Trophoblast cell (in vitro differentiated cells and primary cell): ENCODE data around the gene TMPRSS4.
A peak's percentile ranks its signal among the peaks of the same experiment; 100 is the strongest.

Source experiments
- DNase-seq, 2 donors: peaks; one replicate each; pipeline ENCODE4 v3.0.0-alpha.2; 2016
- H2AFZ ChIP-seq: 2 replicates; pipeline ENCODE4 v1.6.1; 2013; ENCODE audit warnings: low read length, moderate library complexity, mild to moderate bottlenecking; ENCODE audit not compliant: insufficient read depth, poor library complexity
- H2AK5ac ChIP-seq: 2 replicates; pipeline ENCODE4 v1.6.1; 2013; ENCODE audit warnings: mild to moderate bottlenecking, low read length
- H2BK120ac ChIP-seq: 2 replicates; pipeline ENCODE4 v1.6.1; 2013; ENCODE audit warnings: low read length, mild to moderate bottlenecking, moderate library complexity; ENCODE audit not compliant: insufficient read depth, poor library complexity
- H2BK12ac ChIP-seq: 2 replicates; pipeline ENCODE4 v1.6.1; 2013; ENCODE audit warnings: mild to moderate bottlenecking, low read length, moderate library complexity
- H2BK5ac ChIP-seq: 2 replicates; pipeline ENCODE4 v1.6.1; 2013; ENCODE audit warnings: low read length, low read depth, moderate library complexity, mild to moderate bottlenecking; ENCODE audit not compliant: poor library complexity
- H3K14ac ChIP-seq: 2 replicates; pipeline ENCODE4 v1.6.1; 2013; ENCODE audit warnings: mild to moderate bottlenecking, low read length
- H3K18ac ChIP-seq: 2 replicates; pipeline ENCODE4 v1.6.1; 2013; ENCODE audit warnings: mild to moderate bottlenecking, low read length
- H3K23ac ChIP-seq: 2 replicates; pipeline ENCODE4 v1.6.1; 2013; ENCODE audit warnings: low read length
- H3K27ac ChIP-seq: 2 replicates; pipeline ENCODE4 v1.5.1; 2013; ENCODE audit warnings: low read depth, mild to moderate bottlenecking, inconsistent platforms, low read length, moderate library complexity
- H3K27me3 ChIP-seq: 2 replicates; pipeline ENCODE4 v1.6.1; 2013; ENCODE audit warnings: inconsistent platforms, mild to moderate bottlenecking, low read length, moderate library complexity; ENCODE audit not compliant: insufficient read depth
- H3K36me3 ChIP-seq, 2 experiments: 1 replicate in 1 of 2; 2 replicates in 1 of 2; pipeline ENCODE4 v1.6.1; 2013; ENCODE audit warnings: low read length in 2 of 2, mild to moderate bottlenecking in 2 of 2, moderate library complexity in 1 of 2; ENCODE audit not compliant: insufficient read depth in 2 of 2, control insufficient read depth in 1 of 2
- H3K4ac ChIP-seq: 2 replicates; pipeline ENCODE4 v1.6.1; 2013; ENCODE audit warnings: low read depth, mild to moderate bottlenecking, low read length, moderate library complexity
- H3K4me1 ChIP-seq, 2 experiments: 1 replicate in 1 of 2; 2 replicates in 1 of 2; pipeline ENCODE4 v1.6.1; 2013; ENCODE audit warnings: low read length in 2 of 2, mild to moderate bottlenecking in 2 of 2, moderate library complexity in 1 of 2; ENCODE audit not compliant: insufficient read depth in 2 of 2, control insufficient read depth in 1 of 2
- H3K4me2 ChIP-seq: 2 replicates; pipeline ENCODE4 v1.6.1; 2013; ENCODE audit warnings: inconsistent platforms, mild to moderate bottlenecking, low read length, moderate library complexity
- H3K4me3 ChIP-seq: 2 replicates; pipeline ENCODE4 v1.5.1; 2013; ENCODE audit warnings: mild to moderate bottlenecking, low read depth, low read length, inconsistent platforms
- H3K79me1 ChIP-seq: one replicate; pipeline ENCODE4 v1.6.1; 2013; ENCODE audit warnings: low read length
- H3K79me2 ChIP-seq: 2 replicates; pipeline ENCODE4 v1.6.1; 2013; ENCODE audit warnings: low read length, mild to moderate bottlenecking; ENCODE audit not compliant: control insufficient read depth, insufficient read depth, poor library complexity
- H3K9ac ChIP-seq: 2 replicates; pipeline ENCODE4 v1.6.1; 2013; ENCODE audit warnings: mild to moderate bottlenecking, low read length
- H3K9me3 ChIP-seq: 2 replicates; pipeline ENCODE4 v1.6.1; 2013; ENCODE audit warnings: low read depth, mild to moderate bottlenecking, control low read depth, inconsistent platforms, low read length; ENCODE audit not compliant: insufficient read depth
- H4K12ac ChIP-seq: 2 replicates; pipeline ENCODE4 v1.6.1; 2013; ENCODE audit warnings: low read depth, mild to moderate bottlenecking, low read length, moderate library complexity
- H4K8ac ChIP-seq: 2 replicates; pipeline ENCODE4 v1.6.1; 2013; ENCODE audit warnings: low read depth, mild to moderate bottlenecking, low read length, moderate library complexity
- H4K91ac ChIP-seq: one replicate; pipeline ENCODE4 v1.6.1; 2013; ENCODE audit warnings: low read depth, mild to moderate bottlenecking, low read length, moderate library complexity
- WGBS: extraction: QIAGEN DNeasy Blood & Tissue Kit; methylation state at CpG from one replicate; pipeline ENCODE4 v1.1.7; 2013; ENCODE audit warnings: missing lambda C conversion rate; ENCODE audit not compliant: insufficient read length, insufficient coverage; ENCODE audit errors: extremely low coverage; 5-methylcytosine and 5-hydroxymethylcytosine counted together

TMPRSS4 gene

DNA sequence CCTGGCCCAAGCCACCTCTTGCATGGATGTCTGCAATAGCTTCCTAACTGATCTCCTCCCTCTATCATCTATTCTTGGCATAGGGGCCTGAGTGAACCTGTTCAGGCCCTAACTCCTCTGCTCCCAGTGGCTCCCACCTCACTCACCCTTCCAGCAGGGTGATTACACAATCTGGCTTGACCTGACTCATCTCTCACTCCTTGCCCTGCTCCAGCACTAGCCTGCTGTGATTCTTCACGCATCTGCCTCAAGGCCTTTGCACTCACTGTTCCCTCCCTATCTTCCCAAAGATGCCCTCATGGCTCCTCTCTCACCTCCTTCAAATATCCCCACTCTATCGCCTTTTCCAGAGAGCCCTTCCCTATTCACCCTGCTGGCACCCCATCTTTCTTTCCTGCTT is 65.2 kb downstream of the TMPRSS4 start:
- no peak overlapping the region for H2BK120ac ChIP-seq
- peaks cover 2% of the 10 kb centered on the region for H3K9me3 ChIP-seq
- no peak overlapping the region for H4K12ac ChIP-seq
- H3K79me1 ChIP-seq: no peaks in the 10 kb centered on the region
- no CpG with 5 or more reads among the region's 2 CpGs for WGBS
- no peak overlapping the region for H3K18ac ChIP-seq
- no peak overlapping the region for H4K91ac ChIP-seq
- no peak overlapping the region for H3K23ac ChIP-seq
- H3K14ac ChIP-seq: no peak overlapping the region
- H3K27ac ChIP-seq: no peak overlapping the region
- no peaks in the 10 kb centered on the region for H3K36me3 ChIP-seq
- H2BK12ac ChIP-seq: no peak overlapping the region
- peak; percentile 71 to 77 for DNase-seq
- H4K8ac ChIP-seq: no peak overlapping the region
- H3K9ac ChIP-seq: no peak overlapping the region
- H2AFZ ChIP-seq: no peak overlapping the region
- no peak overlapping the region for H3K4me2 ChIP-seq
- H3K27me3 ChIP-seq: peaks cover 7% of the 10 kb centered on the region
- no peak overlapping the region for H2BK5ac ChIP-seq
- no peak overlapping the region for H3K4ac ChIP-seq
- peaks cover 6 to 10% of the 10 kb centered on the region in 2 experiments for H3K4me1 ChIP-seq
- no peaks in the 10 kb centered on the region for H3K79me2 ChIP-seq
- no peak overlapping the region for H3K4me3 ChIP-seq
- no peak overlapping the region for H2AK5ac ChIP-seq

DNA sequence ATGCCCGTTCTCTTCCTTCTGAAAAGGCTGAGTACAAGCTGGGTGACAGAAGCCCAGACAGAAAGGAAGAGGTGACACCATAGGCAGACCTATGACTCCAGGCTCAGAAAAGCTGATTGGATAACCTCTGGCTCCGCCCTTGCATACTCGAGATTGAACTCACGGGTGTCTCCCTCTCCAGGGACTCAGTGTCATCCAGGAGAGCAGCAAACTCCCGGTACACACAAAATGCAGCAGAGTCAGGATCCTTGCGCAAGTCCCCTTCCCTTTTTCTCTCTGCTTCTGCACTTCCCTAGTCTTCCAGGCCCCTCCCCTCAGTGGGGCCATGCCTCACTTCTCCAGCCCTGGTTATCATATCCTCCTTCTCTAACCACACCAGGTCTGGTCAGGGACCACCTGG is 65.9 kb downstream of the TMPRSS4 start:
- Histone ChIP-seq H3K18ac (no peak overlapping the region), H3K79me1 (no peaks in the 10 kb centered on the region), H4K8ac (no peak overlapping the region), H3K27me3 (peaks cover 7% of the 10 kb centered on the region), H2BK120ac (no peak overlapping the region), H2AFZ (no peak overlapping the region), H3K36me3 (no peaks in the 10 kb centered on the region), H3K4me2 (no peak overlapping the region), H2AK5ac (no peak overlapping the region), H3K4me3 (no peak overlapping the region), H3K4ac (no peak overlapping the region), H3K79me2 (no peaks in the 10 kb centered on the region), H2BK12ac (no peak overlapping the region), H3K23ac (no peak overlapping the region), H3K9ac (no peak overlapping the region), H3K4me1 (peaks cover 6 to 10% of the 10 kb centered on the region in 2 experiments), H4K91ac (no peak overlapping the region), H4K12ac (no peak overlapping the region), H3K27ac (no peak overlapping the region), H3K14ac (no peak overlapping the region), H2BK5ac (no peak overlapping the region), H3K9me3 (peaks cover under 1% of the 10 kb centered on the region)
- DNase-seq: peak; percentile 42 to 46
- WGBS: no CpG with 5 or more reads among the region's 6 CpGs

DNA sequence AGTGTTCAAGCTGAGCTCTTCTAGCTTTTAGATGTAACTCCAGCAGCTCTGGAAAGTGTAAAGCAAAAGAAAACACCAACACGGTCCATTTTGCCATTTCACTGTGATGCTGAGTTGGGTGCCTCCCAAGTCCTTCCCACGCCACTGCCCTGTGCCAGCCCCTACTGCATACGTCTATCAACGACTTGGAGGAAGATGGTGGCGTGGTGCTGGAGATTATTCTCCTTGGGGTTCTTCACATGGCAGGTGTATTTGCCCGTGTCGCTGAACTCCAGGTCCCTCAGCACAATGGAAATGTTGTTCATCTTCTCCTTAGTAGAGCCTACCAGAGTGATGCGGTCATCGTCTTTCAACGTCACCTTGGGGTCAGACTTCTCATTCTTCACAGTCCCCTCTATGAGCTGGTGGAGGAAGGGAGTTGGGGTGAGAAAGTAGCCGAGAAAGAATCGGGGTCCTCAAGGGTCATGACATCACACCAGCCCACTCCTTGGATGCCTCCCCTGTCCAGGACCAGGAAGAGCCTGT is 66.8 kb downstream of the TMPRSS4 start:
- DNase-seq: no peak
- no CpG with 5 or more reads among the region's 12 CpGs for WGBS
- Histone ChIP-seq H3K4ac (no peak overlapping the region), H3K79me1 (no peaks in the 10 kb centered on the region), H3K9ac (no peak overlapping the region), H2BK5ac (no peak overlapping the region), H4K12ac (no peak overlapping the region), H2AK5ac (no peak overlapping the region), H3K4me2 (no peak overlapping the region), H3K27ac (no peak overlapping the region), H4K91ac (no peak overlapping the region), H3K79me2 (no peaks in the 10 kb centered on the region), H3K18ac (no peak overlapping the region), H3K23ac (no peak overlapping the region), H2AFZ (no peak overlapping the region), H3K4me1 (peaks cover 6 to 9% of the 10 kb centered on the region in 2 experiments), H2BK12ac (no peak overlapping the region), H3K9me3 (no peaks in the 10 kb centered on the region), H3K27me3 (peaks cover 7% of the 10 kb centered on the region), H4K8ac (no peak overlapping the region), H3K14ac (no peak overlapping the region), H3K4me3 (no peak overlapping the region), H2BK120ac (no peak overlapping the region), H3K36me3 (no peaks in the 10 kb centered on the region)

DNA sequence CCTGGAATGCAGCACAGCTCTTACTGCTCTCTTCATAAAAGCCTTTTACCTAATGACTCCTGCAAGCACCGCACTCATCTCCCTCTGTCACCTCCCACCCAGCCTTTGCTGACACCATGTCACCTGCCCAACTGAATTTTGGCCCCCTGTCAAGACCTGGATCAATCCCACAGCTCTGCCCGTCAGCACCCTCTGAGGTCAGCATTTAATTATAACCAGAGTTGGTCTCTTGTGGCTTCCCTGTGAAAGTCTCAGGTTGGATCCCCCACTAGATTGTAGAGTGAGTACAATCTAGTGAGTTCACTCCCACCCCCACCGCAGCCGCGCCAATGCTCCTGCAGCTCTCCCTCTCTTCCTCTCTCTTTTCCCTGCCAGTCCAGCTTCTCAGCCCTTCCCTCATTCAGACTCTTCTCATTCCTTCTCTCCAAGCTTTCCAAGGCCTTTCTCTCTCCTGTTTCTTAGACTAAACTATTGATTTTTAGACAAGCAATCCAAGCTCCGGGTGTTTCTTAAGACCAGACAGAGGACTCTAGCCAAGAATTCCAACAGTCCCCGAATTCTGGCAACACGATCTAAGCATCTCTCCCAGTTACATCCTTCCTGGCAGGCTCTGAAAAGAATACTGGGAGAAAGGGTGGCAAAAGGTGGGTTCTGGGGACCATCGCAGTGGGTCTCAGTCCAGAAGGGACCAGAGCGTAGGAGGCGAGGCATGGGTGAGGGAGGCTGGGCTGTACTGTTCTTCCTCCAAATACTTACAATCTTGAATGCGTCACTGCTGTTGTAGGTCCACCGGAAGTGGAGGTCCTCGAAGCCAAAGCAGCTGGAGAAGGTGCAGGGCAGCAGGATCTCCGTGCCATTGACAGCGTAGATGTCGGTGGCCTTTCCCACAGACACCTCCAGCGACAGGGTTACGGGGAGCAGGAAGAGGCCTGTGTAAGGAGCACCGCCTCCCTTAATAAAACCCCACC is 67.7 kb downstream of the TMPRSS4 start:
- no peak overlapping the region for H2AFZ ChIP-seq
- H3K4me1 ChIP-seq: peaks cover 4% of the 10 kb centered on the region in 2 experiments
- no peaks in the 10 kb centered on the region for H3K79me1 ChIP-seq
- no peak overlapping the region for H4K91ac ChIP-seq
- no peaks in the 10 kb centered on the region for H3K79me2 ChIP-seq
- H3K23ac ChIP-seq: no peak overlapping the region
- peaks cover 8% of the 10 kb centered on the region for H3K27me3 ChIP-seq
- no peak overlapping the region for H3K14ac ChIP-seq
- H3K4me3 ChIP-seq: no peak overlapping the region
- H2BK12ac ChIP-seq: no peak overlapping the region
- no peak overlapping the region for H2BK5ac ChIP-seq
- no peak overlapping the region for H4K8ac ChIP-seq
- no peak overlapping the region for H3K18ac ChIP-seq
- H3K9ac ChIP-seq: no peak overlapping the region
- no peak overlapping the region for H4K12ac ChIP-seq
- no peak overlapping the region for H2BK120ac ChIP-seq
- H3K36me3 ChIP-seq: no peaks in the 10 kb centered on the region
- H3K9me3 ChIP-seq: no peaks in the 10 kb centered on the region
- H2AK5ac ChIP-seq: no peak overlapping the region
- no peak for DNase-seq
- no peak overlapping the region for H3K27ac ChIP-seq
- no peak overlapping the region for H3K4ac ChIP-seq
- WGBS: no CpG with 5 or more reads among the region's 20 CpGs
- H3K4me2 ChIP-seq: no peak overlapping the region
